ENCODE measurements around the gene BABAM1. TPM values are rescaled to one million over a fixed set of nuclear protein-coding genes. Genes with fewer than 3 reads are reported as not detected.

BABAM1 gene
- total RNA-seq, 1 donor from 2014 or later = 92.5 TPM

DNA sequence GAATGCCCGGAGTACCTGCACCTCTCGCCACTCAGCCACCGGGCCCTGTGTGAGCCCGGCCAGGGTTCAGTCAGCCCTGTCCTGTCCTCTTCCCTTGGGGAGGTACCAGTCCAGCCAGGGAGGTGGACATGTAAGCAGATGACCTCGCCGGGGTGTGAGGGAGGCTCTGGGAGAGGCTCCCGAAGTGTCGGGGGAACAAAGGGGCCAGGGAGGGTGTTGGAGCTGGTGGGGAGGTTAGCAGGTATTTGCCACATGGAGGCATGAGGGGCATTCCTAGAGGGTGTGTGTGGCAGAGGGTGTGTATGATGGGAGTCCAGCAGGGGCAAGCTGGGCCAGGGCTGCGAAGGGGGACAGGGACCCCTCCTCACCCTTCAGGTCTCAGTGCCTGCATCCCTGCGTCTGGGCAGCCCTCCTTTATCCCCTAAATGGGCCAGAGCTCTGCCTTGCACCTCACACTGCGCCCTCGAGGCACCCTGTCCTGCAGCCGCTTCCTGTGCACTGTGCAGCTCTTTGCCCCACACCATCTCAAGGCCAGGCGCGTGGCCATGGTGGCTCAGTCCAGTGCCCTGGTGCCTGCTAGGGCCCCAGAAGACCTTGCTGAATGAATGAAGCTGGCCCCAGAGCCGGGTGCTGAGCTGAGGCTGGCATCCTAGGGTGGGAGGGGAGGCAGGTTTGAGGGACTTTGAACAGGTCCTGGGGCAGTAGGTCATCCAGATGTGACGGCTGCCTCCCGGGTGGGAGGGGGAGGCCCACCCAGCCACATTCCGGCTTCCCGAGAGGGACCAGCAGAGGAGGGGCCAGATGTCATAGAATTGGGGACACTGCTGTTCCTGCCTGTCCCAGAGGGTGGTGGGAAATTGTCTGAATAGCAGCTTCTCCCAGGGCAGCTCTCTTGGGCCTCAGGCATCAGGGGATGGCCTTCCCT lies 45.2 kb downstream of the BABAM1 start:
- no peaks in the 10 kb centered on the region for H3K9me3 Mint-ChIP-seq (ENCODE audit: unreplicated experiment)
- H3K27ac Mint-ChIP-seq (ENCODE audit: unreplicated experiment) = peak overlapping the region; percentile 93
- H3K4me1 Mint-ChIP-seq (ENCODE audit: unreplicated experiment) = peaks cover 35% of the 10 kb centered on the region
- TF ChIP-seq, protein P1, sequence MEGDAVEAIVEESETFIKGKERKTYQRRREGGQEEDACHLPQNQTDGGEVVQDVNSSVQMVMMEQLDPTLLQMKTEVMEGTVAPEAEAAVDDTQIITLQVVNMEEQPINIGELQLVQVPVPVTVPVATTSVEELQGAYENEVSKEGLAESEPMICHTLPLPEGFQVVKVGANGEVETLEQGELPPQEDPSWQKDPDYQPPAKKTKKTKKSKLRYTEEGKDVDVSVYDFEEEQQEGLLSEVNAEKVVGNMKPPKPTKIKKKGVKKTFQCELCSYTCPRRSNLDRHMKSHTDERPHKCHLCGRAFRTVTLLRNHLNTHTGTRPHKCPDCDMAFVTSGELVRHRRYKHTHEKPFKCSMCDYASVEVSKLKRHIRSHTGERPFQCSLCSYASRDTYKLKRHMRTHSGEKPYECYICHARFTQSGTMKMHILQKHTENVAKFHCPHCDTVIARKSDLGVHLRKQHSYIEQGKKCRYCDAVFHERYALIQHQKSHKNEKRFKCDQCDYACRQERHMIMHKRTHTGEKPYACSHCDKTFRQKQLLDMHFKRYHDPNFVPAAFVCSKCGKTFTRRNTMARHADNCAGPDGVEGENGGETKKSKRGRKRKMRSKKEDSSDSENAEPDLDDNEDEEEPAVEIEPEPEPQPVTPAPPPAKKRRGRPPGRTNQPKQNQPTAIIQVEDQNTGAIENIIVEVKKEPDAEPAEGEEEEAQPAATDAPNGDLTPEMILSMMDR (IDR thresholded peaks at IDR 0.05) = no peak
- no peaks in the 10 kb centered on the region for H3K27me3 Mint-ChIP-seq (ENCODE audit: unreplicated experiment)
- peak overlapping the region; percentile 65 for H3K4me3 Mint-ChIP-seq (ENCODE audit: unreplicated experiment)
- DNase-seq (ENCODE audit: extremely low spot score, unreplicated experiment) = no peak
- peaks cover 10% of the 10 kb centered on the region for H3K36me3 Mint-ChIP-seq (ENCODE audit: unreplicated experiment)

DNA sequence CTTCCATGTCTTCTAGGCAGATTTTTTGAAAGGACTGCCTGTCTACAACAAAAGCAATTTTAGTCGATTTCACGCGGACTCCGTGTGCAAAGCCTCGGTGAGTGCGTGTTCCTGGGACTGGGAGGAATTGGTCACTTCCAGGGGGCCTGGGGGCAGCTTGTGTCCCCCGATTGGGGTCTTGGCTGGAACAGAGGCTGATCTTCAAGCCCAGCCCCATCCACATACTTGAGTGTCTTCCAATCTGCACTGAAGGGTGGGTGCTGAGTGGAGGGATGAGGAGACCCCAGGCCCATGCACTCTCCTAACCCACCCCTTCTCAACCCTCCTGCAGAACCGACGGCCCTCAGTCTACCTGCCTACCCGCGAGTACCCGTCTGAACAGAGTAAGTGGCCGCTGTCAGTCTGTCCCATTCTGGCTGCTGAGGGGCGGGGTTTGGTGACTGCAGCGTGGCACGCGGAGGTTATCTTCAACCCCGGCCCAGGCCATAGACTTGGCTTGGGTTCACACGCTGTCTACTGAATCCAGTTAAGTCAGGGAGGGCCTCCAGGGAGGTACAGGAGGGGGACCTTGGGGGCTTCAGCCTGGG lies 46.9 kb downstream of the BABAM1 start:
- TF ChIP-seq, protein P1 (IDR thresholded peaks at IDR 0.05) = no peak
- Mint-ChIP-seq H3K27ac (ENCODE audit: unreplicated experiment) (no peak overlapping the region), H3K36me3 (ENCODE audit: unreplicated experiment) (peaks cover 10% of the 10 kb centered on the region), H3K4me1 (ENCODE audit: unreplicated experiment) (peaks cover 26% of the 10 kb centered on the region), H3K27me3 (ENCODE audit: unreplicated experiment) (no peaks in the 10 kb centered on the region), H3K9me3 (ENCODE audit: unreplicated experiment) (no peaks in the 10 kb centered on the region), H3K4me3 (ENCODE audit: unreplicated experiment) (no peak overlapping the region)
- DNase-seq (ENCODE audit: extremely low spot score, unreplicated experiment) = no peak

DNA sequence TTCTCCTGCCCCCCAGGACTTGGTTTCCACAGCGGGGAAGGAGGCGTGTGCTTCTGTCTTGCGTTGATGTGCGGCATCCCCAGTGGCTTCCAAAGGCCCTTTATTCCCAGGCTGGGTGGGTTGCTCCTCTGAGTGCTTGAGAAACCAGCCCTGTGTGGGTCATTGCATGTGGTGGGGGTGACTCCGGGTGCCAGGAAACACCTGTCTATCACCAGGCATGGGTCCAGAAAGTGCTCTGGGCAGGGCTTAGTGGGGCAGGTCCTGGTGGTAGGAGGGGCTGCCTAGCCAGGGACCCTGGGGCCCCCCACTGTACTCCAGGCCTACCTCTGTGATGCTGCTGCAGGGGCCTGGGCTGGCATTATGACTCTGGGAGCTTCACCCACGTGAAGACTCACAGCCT lies 51.7 kb downstream of the BABAM1 start:
- no peak overlapping the region for H3K27ac Mint-ChIP-seq (ENCODE audit: unreplicated experiment)

DNA sequence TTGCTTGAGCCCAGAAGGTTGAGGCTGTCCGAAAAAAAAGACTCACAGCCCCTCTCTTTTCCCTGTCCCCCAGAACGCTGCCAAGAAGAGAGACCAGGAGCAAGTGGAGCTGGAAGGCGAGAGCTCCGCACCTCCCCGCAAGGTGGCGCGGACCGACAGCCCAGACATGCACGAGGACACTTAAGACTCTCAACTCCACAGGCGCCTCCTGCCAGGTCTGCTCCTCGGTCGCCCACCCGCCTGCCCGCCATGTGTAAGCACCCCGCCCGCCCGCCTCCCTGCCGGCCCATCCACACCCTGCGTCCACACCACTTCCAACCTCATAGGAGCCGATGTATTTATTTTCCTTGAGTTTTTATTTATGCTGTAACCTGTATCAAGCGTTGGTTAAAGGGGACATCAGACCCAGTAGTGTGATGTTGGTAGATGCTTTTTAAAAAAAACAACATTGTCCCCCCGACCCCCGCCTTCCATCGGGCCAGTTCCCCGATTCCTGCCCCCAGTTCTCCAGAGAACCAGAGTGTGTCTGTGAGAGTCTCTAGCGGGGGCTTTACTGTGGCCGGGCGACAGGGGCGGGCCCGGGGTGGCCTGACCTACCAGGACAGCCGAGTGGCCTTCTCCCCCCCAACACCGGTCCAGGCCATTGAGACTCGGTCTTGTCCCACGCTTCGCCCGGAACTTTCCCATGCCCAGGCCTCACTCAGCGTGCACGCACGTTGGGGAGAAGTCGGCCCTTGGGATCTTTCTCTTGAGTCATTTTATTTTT lies 52.4 kb downstream of the BABAM1 start:
- DNase-seq (ENCODE audit: extremely low spot score, unreplicated experiment) = no peak
- H3K9me3 Mint-ChIP-seq (ENCODE audit: unreplicated experiment) = no peaks in the 10 kb centered on the region
- peaks cover 16% of the 10 kb centered on the region for H3K36me3 Mint-ChIP-seq (ENCODE audit: unreplicated experiment)
- no peaks in the 10 kb centered on the region for H3K27me3 Mint-ChIP-seq (ENCODE audit: unreplicated experiment)
- H3K4me3 Mint-ChIP-seq (ENCODE audit: unreplicated experiment) = no peak overlapping the region
- H3K4me1 Mint-ChIP-seq (ENCODE audit: unreplicated experiment) = peaks cover 5% of the 10 kb centered on the region
- TF ChIP-seq, protein P1 (IDR thresholded peaks at IDR 0.05) = no peak
- no peak overlapping the region for H3K27ac Mint-ChIP-seq (ENCODE audit: unreplicated experiment)

More for the DNA sequence above, 51.7 kb downstream of the BABAM1 start:
- Mint-ChIP-seq H3K4me1 (ENCODE audit: unreplicated experiment) (peaks cover 5% of the 10 kb centered on the region), H3K27me3 (ENCODE audit: unreplicated experiment) (no peaks in the 10 kb centered on the region), H3K9me3 (ENCODE audit: unreplicated experiment) (no peaks in the 10 kb centered on the region), H3K36me3 (ENCODE audit: unreplicated experiment) (peaks cover 16% of the 10 kb centered on the region), H3K4me3 (ENCODE audit: unreplicated experiment) (no peak overlapping the region)
- no peak for DNase-seq (ENCODE audit: extremely low spot score, unreplicated experiment)
- TF ChIP-seq, protein P1 (IDR thresholded peaks at IDR 0.05) = no peak
